VCaP (cell line): Measurements from ENCODE around the gene SCARF1.
A peak's percentile ranks its signal among the peaks of the same experiment; 100 is the strongest.

Source experiments
- H3K27ac ChIP-seq: fragments of 450-650 bp; 2 replicates; pipeline ENCODE4 v1.5.1; 2017
- TF ChIP-seq, protein P1 (sequence below): fragments of 450-650 bp; conservative IDR thresholded peaks from 2 replicates; pipeline ENCODE4 v1.5.1; 2017; ENCODE audit warnings: mild to moderate bottlenecking, moderate library complexity

SCARF1 gene

DNA sequence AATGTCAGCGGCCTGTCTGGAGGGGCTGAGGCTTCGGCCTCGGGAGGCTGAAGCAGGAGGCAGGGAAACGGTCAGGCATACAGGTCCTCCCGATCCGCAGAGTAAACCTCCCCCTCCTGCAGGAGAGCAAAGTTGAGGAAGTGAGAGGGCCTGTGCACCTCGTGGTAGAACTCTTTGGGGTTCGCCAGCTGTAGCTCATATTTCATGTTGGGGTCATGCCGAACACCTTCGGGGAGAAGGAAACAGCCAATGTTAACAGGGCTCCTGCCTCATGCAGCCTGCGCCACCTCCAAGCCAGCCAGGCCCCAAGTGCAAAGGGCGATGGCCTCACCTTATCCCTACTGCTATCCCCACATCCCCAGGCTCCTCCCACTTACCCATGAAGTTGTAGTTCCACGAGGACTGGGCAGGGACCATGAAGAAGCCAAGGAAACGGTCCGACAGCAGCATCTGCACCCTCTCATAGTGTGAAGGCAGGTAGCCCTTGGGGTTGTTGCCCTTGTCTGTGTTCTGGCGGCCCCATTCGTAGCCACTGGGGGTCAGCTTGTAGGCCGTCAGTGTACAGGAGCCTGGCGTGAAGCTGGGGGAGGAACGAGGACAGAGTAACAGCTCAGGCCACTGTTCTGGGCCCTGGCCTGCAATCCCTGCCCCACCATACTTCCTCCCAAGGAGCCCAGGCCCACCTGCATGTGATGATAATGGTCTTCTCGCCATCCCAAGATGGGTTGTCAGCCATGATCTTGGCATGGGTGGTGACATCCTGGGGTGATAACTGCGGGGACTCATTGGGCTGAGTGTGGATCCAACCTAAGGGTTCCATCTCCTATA is 5.4 kb upstream of the SCARF1 start:
- peak overlapping the region; percentile 90 for H3K27ac ChIP-seq
- TF ChIP-seq, protein P1, sequence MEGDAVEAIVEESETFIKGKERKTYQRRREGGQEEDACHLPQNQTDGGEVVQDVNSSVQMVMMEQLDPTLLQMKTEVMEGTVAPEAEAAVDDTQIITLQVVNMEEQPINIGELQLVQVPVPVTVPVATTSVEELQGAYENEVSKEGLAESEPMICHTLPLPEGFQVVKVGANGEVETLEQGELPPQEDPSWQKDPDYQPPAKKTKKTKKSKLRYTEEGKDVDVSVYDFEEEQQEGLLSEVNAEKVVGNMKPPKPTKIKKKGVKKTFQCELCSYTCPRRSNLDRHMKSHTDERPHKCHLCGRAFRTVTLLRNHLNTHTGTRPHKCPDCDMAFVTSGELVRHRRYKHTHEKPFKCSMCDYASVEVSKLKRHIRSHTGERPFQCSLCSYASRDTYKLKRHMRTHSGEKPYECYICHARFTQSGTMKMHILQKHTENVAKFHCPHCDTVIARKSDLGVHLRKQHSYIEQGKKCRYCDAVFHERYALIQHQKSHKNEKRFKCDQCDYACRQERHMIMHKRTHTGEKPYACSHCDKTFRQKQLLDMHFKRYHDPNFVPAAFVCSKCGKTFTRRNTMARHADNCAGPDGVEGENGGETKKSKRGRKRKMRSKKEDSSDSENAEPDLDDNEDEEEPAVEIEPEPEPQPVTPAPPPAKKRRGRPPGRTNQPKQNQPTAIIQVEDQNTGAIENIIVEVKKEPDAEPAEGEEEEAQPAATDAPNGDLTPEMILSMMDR: no peak

DNA sequence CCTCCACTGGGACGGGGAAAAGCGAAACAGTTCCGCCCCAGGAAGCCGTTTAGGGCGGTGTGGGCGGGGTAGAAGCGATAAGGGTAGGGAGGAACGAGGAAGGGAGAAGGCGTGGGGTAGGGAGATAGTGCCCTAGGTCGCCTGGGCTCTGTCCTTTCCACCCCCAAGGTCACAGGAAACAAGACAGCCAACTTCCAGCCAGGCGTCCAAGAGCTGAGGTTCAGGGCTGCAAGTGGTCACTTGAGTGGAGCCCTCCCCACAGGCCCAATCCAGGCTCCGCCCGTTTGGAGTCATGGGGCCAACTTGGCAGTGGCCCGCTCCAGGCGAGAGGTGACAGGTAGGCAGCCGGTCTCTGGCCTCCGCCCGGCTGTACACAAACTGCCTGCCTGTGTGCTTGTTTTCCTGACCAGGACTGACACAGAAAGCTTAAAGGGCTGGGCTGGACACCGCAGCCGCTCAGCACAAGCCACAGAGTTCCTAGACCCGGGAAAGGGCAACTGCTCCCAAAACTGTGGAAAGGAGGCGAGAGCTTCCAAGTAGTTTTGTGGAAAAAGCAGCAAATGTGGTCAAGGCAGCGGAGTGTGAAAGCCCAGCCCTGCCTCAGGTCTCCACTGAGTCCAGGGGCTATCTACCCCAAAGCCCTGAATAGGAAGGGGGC is 4.4 kb upstream of the SCARF1 start, which contains the start of gene RILP:
TSS of gene RILP (minus strand) at position 23 of the 658 bp plus-strand sequence. CDS start 62 bp downstream, outside the sequence.
- TF ChIP-seq, protein P1: no peak
- peak within 1 kb of the TSS; percentile 90 for H3K27ac ChIP-seq

DNA sequence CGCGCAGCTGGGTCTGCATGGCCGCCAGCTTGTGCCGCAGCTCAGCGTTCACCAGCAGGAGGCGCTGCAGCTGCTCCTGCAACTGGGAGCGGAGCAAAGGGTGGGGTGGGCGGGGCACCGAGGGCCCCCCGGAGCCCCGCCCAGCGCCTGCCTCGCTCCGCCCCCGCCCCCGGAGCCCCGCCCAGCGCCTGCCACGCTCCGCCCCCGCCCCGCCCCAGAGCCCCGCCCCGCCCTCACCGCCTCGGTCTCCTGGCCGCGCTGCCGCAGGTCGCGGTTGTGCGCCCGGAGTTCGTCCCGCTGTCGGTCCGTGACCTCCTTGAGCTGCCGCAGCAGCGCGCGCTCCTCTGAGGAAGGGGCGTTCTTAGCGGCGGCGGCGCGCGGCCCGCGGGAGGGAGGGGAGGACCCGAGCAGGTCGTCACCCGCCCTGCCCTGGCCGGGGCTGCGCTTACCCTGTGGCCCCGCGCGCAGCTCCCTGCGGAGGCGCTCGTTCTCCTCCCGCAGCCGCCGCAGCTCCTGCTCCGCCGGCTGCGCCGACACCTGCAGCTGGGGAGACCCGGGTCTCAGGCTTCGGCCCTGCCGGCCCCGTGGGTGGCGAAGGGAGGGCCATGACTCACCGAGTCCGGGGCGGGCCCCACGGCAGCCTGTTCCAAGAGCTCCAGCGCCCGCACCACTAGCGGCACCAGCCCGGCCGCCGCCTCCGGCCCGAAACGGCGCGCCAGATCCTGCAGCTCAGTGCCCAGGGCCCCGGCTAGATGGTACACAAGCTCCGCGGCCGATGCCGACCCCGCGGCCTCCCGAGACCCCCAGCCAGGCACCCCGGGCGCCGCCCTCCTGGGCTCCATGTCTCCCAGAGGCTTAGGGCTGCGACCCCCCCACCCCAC is 3.7 kb upstream of the SCARF1 start:
- TF ChIP-seq, protein P1: peak; percentile 98
- H3K27ac ChIP-seq: peak overlapping the region; percentile 90

DNA sequence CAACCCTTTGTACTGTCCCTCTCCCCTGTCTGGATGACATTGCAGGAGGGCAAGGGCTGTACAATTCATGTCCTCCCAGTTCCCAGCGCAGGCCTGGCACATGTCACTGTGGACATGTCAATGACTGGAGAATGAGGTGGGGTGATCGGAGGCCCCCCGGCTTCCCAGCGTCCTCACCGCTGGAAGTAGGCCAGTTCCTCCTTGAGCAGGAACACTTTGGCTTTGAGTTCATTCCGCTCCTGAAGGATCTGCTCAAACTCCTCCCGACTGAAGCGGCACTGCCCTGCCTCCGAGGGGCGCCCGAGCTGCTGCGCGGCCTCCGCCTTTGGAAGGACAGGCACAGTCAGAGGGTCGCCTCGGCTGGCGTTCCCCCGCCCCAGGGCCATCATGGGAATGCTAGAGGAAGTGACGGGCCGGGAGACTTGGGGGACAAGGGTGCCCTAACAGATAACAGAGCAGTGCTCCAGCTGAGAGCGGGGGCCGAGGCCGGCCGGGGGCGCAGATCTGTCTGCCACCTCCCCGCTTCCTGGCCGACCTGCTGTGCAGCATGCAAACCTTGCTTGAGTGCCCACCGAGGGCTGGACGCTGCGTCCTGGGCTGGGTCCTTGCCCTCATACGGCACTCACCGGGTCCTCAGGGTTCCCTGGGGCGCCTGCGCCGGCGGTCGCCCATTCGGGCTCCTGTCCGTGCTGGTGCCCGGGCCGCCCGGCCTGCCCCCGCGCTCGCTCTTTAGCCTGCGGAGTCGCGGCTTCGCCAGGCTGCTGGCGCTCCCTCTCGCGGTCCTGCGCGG is 2.8 kb upstream of the SCARF1 start:
- TF ChIP-seq, protein P1: no peak
- H3K27ac ChIP-seq: peak overlapping the region; percentile 90

DNA sequence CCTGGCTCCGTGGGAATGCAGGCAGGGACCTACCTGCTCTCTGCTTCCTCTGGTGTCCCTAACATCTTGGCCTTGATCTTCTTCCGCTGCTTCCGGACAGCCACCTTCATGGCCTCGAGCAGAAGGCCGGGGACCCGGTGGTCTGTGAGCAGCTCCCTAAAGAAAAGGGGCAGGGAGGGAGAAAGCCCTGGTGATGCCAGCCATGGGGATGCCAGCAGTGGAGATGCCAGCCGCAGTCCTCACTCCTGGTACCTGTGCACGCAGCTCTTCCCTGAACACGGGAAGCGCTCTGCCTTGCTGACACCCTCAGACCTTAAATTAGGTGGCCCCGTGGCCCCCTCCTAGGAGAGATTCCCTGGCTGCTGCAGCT is 2.3 kb upstream of the SCARF1 start:
- TF ChIP-seq, protein P1: no peak
- H3K27ac ChIP-seq: peak overlapping the region; percentile 90

DNA sequence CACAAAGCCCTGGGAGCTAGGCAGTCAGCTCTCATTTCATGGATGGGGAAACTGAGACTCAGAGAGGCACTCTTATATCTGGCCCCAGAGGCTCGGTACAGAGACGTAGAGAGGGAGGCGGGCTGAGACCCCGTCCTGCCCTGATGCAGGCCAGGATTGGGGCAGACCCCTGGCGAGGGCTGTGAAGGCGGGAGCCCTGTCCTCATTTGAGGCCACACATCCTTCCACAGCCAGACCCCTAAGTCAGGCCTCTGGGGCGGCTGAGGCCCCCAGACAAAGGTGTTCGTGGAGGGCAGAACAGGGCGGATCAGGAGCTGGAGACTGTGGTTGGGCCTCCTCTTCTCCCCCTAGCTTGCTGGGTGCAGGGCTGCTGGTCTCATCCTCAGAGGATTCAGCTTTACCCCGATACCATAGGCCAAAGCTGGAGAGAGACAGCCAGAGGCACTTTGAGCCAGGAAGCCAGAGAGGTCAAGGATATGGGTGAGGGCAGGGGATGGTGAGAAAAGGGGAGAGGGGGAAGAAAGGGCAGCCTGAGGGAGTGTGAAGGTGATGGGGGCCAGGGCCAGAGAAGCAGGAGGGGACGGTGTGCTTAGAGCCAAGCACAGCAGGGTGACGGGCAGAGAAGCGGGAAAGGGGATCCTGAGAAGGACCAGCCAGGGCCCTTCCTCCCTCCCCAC is 805 bp upstream of the SCARF1 start:
- TF ChIP-seq, protein P1: no peak
- H3K27ac ChIP-seq: no peak overlapping the region
